Activated CD4-positive, CD25-positive, alpha-beta regulatory T cell treated with anti-CD3 and anti-CD28 coated beads, Interleukin-2, amount 50 U/mL, for 72 hours (primary cell): ENCODE measurements around the gene TFDP1.

Source experiments
- DNase-seq: peaks from one replicate; pipeline ENCODE4 v3.0.0; 2021

Gene TFDP1

DNA sequence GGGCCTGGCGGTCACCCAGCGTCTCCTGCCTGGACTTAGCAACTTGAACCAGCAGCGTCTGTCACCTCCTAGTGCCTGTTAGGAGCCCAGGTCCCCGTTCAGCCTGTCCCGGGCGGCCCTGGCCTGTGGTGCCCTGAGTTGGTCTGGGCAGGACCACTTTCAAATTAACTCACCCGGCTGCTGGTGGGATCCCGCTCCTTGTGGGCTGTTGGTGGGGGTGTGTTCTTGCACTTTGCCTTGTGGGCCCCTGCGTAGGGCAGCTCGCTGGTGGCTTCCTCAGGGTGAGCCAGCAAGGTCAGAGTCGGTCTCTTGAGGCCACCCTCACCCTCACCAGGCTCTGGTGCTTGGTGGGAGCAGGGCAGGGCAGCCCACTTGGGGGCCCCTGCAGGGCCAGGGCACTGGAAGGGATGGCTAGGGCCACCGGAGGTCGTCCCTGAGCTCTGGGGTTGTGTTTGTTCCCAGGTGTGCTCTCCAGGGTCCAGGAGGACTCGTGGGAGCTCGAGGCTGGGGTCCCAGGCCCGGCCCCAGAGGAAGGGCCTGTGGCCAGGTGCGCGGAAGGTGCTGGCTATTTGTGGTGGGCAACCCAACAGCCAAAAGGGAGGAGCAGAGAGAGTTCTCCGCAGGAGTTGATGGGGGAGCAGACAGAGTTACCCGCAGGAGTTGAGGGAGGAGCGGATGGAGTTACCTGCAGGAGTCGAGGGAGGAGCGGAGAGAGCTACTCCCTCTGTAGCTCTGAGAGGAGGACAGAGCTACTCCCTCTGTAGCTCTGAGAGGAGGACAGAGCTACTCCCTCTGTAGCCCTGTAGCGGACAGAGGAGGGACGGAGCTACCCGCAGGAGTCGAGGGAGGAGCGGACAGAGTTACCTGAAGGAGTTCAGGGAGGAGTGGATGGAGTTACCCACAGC lies 16.9 kb downstream of the TFDP1 start:
- DNase-seq = no peak

DNA sequence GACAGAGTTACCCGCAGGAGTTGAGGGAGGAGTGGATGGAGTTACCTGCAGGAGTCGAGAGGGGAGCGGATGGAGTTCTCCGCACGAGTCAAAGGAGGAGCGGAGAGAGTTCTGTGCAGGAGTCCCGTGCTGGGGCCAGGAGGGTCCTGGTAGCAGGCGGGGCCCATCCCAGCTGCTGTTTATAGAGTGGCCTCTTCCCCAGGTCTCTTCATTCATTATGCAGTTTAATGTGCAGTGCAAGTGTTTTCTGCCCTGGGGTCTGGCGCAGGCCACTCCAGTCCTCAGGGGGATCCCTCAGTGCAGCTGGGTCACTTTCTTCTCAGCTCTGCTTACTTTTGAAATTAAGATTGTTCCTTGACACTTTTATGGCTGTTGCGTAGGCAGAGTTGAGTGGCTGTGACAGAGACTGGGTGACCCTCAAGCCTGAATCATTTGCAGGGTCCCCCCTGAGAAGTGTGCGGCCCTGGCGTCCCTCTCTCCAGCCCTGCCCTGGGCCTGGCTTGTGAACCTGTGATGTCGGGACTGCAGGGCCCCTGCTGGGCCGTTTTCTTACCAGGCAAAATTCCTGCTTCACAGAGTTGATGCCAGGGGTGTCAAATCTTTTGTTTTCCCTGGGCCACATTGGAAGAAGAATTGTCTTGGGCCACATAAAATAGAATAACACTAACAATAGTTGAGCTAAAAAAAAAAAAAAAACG lies 17.9 kb downstream of the TFDP1 start:
- no peak for DNase-seq

DNA sequence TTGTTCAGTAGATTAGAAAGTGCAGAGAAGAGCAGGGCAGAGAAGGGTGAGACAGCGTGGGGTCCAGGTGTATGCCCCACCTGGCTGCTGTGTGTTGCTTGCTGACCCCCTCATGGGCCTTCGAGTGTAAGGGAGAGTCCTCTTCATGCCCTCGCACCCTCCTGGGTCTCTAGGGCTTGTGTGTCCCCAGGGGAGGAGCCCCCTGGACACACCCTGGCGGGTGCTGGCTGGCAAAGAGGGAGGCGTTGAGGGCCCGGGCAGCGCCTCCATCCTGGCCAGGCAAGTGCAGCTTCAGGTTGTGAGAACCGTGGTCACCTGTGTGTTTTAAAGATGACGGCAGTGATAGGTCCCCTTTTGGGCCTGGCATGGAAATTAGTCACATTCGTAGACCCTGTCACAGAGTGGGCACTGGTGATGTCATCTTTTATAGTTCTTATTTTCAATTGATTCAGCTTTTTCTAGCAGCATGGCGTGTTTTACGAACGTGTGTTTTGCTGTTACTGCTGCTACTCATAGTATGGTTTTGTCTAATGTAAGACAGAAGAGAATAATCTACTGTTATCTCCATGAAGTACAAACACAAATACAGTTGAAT lies 18.7 kb downstream of the TFDP1 start:
- no peak for DNase-seq

GRCh38 chr13:113604186-113604585 lies 19.6 kb downstream of the TFDP1 start:
- DNase-seq = no peak

GRCh38 chr13:113605461-113605860 lies 20.9 kb downstream of the TFDP1 start:
- DNase-seq = no peak

GRCh38 chr13:113605866-113606438 lies 21.4 kb downstream of the TFDP1 start:
- DNase-seq = no peak

DNA sequence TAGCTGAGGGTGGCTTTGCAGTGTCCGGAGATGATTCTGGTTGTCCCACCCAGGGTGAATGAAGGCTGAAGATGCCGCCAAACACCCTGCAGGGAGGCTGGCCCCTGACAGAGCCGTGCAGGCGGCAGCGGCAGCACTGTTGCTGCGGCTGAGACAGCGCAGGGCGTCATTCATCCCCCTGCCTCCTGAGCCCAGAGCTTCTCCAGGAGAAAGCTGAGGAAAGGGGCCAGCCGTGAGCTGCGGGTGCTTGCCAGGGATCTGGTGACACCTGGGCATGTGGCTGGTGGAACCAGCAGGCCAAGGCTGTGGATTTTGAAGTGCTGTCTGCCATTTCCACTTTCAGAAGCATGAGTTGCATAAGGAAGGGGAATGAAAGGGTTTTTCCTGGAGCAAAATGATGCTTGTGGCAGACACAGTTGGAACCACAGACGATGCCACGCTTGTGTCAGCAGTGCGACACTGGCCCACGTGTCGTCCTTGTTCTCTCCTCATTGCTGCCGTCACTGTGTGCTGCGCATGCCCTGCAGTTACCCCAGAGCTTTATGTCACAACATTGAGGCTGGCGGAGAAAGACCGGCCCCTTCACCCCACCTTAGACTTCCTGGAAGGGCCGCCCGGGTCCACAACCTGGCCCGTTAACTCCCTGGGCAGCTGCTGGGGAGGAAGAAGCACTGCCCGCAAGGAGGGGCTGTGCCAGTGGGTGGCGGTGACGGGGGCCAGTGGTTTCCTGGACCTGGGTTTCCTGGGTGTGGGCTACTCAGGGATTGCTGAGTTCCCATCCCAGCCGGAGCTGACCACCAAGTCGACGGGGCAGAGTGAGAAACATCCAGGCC lies 22.7 kb downstream of the TFDP1 start:
- no peak for DNase-seq

DNA sequence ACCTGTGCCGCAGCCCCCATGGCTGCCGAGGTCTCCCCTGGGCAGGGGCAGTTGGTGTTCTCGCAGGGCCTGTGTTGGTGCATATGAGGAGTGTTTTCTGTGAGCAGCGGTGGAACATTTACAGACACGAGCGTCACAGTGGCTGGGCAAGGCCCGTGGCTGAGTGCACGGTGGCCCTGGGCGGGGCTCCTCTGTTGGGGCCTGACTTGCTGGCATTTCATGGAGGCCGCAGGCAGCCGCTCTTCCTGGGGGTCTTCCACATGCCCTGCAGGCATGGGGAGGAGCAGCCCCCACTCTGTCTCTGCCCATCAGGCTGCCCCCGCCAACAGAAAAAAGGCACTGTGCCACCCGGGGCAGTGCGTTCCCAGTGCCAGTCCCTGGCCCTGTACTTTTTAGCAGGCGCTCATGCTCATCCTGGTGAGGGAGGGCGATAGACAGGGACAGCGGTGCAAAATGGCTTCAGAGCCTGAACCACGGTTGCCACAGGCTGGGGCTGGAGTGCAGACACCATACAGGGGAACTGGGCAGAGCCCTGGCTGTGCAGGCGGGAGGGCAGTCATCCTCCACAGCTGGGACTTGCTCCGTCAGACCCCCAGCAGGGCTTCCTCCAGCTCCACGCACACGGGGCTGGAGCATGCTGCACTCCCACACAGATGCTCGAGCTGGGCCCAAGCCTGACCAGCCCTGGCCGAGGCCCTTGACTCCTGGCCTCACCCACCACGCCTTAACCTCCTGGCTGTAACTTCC lies 23.5 kb downstream of the TFDP1 start:
- no peak for DNase-seq

DNA sequence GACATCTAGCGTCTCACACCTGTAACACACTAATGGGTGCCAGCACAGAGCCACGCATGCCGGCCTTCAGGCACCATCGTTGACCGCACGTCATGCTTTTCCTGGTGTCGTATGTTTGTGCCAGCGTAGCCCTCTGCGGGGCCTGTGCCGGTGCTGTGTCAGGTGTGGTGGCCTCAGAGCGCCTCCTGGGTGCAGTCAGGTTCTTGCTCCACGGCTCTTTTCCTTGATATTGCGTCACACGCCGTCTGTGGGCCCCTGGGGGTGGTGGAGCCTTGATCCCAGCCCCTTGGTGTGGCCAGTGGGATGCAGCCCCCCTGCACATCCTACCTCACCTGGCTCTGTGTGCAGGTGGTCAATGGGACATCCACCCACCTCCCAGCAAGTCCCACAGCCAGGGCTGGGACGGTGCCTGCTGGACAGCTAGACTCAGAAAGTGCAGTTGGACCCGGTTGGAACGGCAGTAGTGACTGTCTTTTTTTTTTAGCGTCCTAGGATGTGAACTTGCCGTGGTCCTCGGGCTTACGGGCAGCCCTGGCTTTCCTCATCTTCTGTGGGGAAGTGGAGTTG lies 24.5 kb downstream of the TFDP1 start:
- DNase-seq = no peak

DNA sequence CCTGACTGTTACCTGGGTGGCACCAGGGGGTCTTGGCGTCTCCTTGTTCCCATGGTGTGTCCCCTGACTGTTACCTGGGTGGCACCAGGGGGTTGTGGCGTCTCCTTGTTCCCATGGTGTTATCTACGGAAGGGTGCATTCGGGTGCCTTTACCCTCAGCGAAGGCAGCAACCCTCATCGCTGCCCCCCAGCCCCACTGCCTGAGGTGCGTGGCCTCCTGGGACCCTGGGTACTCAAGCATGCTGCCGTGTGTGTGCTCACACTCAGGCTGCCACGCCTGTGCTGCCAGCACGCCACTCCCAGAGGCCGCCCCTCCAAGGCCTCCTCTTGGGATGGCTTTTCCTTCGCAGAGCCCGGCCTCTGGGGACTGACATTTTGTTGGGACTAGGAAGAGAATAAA lies 25.1 kb downstream of the TFDP1 start:
- DNase-seq = no peak

DNA sequence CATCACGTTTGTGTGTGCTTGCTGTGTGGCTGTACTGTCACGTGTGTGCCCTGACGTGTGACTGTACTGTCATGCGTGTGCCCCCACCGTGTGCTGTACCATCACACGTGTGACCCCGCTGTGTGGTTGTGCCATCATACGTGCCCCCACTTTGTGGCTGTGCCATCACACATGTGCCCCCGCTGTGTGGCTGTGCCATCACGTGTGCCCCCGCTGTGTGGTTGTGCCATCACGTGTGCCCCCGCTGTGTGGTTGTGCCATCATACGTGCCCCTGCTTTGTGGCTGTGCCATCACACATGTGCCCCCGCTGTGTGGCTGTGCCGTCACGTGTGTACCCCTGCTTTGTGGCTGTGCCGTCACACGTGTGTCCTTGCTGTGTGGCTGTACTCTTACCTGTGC lies 25.7 kb downstream of the TFDP1 start:
- no peak for DNase-seq

GRCh38 chr13:113611996-113612395 lies 27.4 kb downstream of the TFDP1 start:
- DNase-seq = no peak

- DNase-seq = no peak
Measured at GRCh38 chr13:113612607-113613006, 28.1 kb downstream of the TFDP1 start.

DNA sequence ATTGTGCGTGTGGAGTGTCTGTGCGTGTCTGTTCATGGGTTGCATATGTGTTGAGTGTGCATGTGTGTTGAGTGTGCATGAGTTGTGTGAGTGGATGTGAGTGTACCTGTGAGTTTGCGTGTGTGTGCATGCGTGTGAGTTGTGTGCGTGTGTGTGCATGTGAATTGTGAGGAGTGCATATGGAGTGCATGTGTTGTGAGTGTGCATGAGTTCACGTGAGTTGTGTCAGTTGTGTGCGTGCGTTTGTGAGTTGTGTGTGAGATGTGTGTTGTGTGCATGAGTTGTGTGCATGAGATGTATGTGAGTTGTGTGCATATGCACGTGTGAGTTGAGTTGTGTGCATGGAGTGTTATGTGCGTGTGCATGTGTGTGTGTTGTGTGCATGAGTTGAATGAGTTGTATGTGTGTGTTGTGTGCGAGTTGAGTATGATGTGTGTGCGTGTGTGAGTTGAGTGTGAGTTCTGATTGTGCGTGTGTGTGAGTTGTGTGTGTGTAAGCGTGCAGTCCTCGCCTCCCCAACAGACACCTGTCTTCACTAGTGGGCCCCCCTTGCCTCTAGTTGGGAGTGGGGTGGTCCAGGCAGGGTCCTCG lies 29.3 kb downstream of the TFDP1 start:
- DNase-seq = no peak

DNA sequence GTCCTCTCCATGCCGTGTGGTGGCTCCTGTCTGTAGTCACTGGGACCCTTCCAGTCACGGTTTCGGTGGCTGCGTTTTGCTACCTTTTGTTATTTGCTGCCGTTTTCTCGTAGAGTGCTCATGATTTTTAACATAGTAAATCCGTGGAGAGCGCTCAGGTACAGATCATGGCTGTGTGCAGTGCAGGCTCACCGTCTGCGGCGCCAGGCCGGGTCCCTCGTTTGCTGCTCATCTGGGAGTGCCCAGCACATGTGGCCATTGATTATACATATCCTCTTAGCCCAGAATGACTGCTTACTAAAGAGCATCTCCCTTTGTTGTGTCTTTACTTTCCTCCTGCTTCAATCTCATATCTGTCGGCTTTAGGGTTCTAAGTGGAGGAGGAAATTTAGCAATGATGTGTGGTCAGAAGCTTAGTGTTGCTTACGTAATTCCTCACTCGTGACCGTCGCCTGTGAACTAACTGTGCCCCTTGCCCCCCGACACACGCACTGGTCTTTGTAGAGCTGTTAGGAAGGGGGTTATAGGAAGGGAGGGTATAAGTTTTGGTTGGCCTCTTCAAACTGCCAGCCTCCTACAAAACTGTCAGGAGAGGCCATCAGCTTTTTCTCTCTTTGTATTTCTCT lies 31.8 kb downstream of the TFDP1 start:
- DNase-seq = no peak

GRCh38 chr13:113616991-113617749 lies 32.6 kb downstream of the TFDP1 start:
- DNase-seq = no peak

GRCh38 chr13:113617961-113618360 lies 33.4 kb downstream of the TFDP1 start:
- DNase-seq = no peak

DNA sequence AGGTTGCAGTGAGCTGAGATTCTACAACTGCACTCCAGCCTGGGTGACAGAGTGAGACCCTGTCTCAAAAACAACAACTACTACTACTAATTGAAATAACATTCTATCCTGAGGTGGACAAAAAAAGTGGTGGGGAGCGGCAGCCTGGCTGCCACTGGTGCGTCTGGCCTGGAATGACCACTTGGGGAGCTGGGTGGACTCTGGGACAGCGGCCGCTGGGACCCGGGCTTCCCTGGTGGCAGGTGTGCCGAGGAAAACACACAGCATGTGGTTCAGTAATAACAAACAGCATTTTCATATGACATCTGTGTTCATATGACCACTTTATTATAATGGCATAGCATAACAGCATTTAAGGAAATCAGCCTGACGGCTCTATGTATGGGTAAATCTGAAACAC lies 33.9 kb downstream of the TFDP1 start:
- no peak for DNase-seq

DNA sequence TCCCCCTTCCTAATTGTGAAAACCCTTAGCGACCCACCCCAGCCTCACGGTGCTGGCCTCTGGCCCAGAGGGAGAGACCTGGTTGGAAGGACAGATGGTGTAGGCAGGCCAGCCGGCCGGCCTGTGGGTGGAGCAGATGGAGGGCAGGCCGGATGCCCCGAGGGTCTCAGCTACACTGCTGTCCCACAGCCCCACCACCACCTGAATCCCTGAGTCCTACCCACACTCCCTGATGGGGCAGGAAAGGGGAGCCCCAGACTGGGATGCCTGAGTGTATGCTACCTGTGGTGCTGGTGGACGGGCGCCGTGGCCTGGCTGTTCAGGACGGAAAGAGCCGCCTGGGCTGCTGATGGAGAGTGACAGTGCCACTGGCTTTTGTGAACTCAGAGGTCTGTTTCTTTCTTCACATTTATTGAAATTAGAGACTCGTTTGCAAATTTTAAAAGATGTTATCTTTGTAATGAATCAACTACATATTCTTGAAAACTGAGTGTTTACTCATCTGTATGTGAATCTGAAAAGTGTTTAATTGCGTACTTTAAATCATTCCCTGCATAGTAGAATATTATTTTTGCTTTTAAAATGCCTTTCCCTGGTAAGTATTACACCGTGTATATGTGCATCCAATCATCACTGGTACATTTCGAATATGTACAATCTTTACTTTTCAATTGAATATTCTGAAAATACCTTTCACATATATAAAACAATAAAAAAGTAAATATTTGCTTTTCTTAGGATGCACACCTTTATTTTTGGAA lies 35.7 kb downstream of the TFDP1 start:
- no peak for DNase-seq
